ACC112 (cell line): Measurements from ENCODE around the gene NEU2.

Experiments used
- H2AFZ ChIP-seq: fragments of 200-600 bp; sonication (generic); one replicate; pipeline ENCODE4 v1.6.0; 2017; ENCODE audit warnings: antibody characterized with exemption, low read length; ENCODE audit not compliant: unreplicated experiment
- H3K27ac ChIP-seq: fragments of 200-600 bp; sonication (generic); 2 replicates; pipeline ENCODE4 v1.5.1; 2014; ENCODE audit warnings: low read depth, mild to moderate bottlenecking, antibody characterized with exemption, low read length, moderate library complexity
- H3K27me3 ChIP-seq: fragments of 200-600 bp; sonication (generic); 2 replicates; pipeline ENCODE4 v1.6.1; 2014; ENCODE audit warnings: mild to moderate bottlenecking, antibody characterized with exemption, low read length, moderate library complexity, mixed read lengths; ENCODE audit not compliant: insufficient read depth
- H3K36me3 ChIP-seq: fragments of 200-600 bp; sonication (generic); 2 replicates; pipeline ENCODE4 v1.6.1; 2016; ENCODE audit warnings: mild to moderate bottlenecking, antibody characterized with exemption, low read length, moderate library complexity, mixed read lengths; ENCODE audit not compliant: insufficient read depth
- H3K4me1 ChIP-seq: fragments of 200-600 bp; sonication (generic); one replicate; pipeline ENCODE4 v1.6.1; 2016; ENCODE audit warnings: low read length, mixed read lengths; ENCODE audit not compliant: insufficient read depth, unreplicated experiment, control insufficient read depth
- H3K4me3 ChIP-seq: fragments of 200-600 bp; sonication (generic); 2 replicates; pipeline ENCODE4 v1.5.1; 2014; ENCODE audit warnings: mild to moderate bottlenecking, low read depth, low read length
- H3K79me2 ChIP-seq: fragments of 200-600 bp; sonication (generic); one replicate; pipeline ENCODE4 v1.6.0; 2016; ENCODE audit warnings: low read length; ENCODE audit not compliant: control insufficient read depth, unreplicated experiment, insufficient read depth

The NEU2 gene

DNA sequence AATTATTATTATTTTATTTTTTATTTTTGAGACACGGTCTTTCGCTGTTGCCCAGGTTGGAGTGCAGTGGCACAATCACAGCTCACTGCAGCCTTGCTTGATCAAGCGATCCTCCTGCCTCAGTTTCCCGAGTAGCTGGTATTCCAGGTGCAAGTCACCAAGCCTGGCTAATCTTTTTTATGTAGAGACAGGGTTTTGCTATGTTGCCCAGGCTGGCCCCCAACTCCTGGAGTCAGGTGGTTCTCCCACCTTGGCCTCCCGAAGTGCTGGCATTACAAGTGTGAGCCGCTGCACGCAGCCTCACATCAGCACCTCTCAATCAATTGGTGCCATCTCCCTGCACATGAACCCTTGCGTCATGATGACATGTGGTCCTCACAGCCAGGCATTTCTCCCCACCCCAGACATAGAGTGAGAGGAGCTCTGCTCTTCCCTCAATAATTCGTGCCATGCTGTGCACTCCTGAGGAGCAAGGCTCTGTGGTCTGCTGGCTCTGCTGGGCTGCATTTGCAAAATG, 33.5 kb downstream of the NEU2 start:
- Histone ChIP-seq H3K4me3 (no peak overlapping the region), H3K36me3 (no peaks in the 10 kb centered on the region), H3K4me1 (no peaks in the 10 kb centered on the region), H3K27ac (no peak overlapping the region), H3K27me3 (no peaks in the 10 kb centered on the region; the same call in 1 of the 2 replicates), H3K79me2 (no peaks in the 10 kb centered on the region), H2AFZ (no peak overlapping the region)

DNA sequence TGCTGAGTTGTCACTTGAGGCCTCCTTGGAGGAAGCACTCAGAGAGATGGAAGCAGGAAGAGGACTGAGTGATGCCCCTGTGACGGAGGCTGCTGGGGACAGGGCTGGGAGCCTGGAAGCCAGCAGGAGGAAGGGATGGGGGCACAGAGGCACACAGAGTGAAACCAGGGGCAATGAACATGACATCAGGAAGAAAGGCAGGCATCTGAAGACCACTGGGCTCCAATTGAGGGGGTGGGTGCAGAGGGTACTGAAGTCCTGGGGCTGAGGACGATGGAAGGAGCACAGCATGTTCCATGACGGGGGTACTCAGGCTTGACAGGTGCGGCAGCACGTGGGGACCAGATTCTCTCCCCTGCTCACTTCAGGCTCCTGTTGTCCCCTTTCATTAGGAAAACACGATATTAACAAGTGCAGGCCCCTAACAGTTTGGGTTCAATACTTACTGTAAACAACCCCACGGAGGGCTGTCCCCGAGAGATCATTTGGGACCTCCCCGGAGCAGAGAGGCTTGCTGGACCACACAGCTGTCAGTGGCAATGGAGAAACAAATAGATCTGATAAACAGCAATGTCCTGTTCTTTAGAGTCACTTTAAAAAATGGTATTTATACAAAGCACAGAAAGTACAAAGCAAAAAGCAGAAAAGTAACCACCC, 36.4 kb downstream of the NEU2 start:
- Histone ChIP-seq H3K4me1 (no peaks in the 10 kb centered on the region), H3K4me3 (no peak overlapping the region), H3K27ac (no peak overlapping the region), H3K36me3 (no peaks in the 10 kb centered on the region), H3K79me2 (no peaks in the 10 kb centered on the region), H3K27me3 (peaks cover 11% of the 10 kb centered on the region), H2AFZ (no peak overlapping the region)

DNA sequence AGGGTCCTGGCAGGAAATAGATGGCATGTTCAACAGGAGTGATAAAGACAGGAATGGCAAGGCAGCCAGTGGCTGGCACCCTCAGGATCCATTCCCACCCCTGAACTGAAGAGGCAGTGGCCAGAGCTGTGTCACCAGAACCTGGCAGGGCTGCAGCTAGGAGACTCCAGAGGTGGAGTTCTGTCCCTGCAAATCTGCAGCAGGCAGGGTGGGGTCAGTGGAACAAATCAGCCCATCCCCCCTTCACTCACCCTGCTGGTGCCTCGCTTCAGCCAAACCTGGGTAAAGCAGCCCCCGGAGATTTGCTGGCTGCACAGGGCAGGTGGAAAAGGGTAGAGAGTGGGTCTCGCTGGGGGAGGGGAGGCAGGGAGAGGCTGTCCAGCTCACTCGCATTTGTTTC, 40.4 kb downstream of the NEU2 start:
- Histone ChIP-seq H3K27ac (no peak overlapping the region), H3K4me1 (no peaks in the 10 kb centered on the region)

DNA sequence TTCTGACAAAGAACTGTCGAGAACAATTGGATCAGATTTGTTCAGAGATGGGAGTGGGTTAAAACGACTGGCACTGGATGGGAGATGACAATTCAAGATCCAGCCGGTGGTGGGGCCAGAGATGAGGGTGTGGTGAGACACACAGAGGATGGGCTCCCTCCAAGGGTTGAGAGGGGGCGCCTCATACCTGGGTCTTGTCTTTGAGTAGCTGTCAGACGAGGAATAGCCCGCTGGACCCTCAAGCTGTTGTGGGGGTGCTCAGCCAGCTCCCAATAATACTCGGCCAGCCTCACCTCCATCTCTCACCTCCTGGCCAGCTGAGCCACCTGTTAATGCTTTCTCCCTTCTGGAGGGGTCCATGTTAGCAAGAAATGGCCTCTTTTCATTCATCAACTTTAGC, 41.6 kb downstream of the NEU2 start:
- no peaks in the 10 kb centered on the region for H3K4me1 ChIP-seq
- no peak overlapping the region for H3K4me3 ChIP-seq
- H2AFZ ChIP-seq, result no peak overlapping the region
- H3K27ac ChIP-seq, result no peak overlapping the region
- no peaks in the 10 kb centered on the region for H3K36me3 ChIP-seq
- H3K79me2 ChIP-seq, result no peaks in the 10 kb centered on the region
- peaks cover 40% of the 10 kb centered on the region for H3K27me3 ChIP-seq

More for the DNA sequence above, 40.4 kb downstream of the NEU2 start:
- no peak overlapping the region for H2AFZ ChIP-seq
- H3K27me3 ChIP-seq, result peaks cover 40% of the 10 kb centered on the region
- H3K79me2 ChIP-seq, result no peaks in the 10 kb centered on the region
- H3K36me3 ChIP-seq, result no peaks in the 10 kb centered on the region
- no peak overlapping the region for H3K4me3 ChIP-seq

DNA sequence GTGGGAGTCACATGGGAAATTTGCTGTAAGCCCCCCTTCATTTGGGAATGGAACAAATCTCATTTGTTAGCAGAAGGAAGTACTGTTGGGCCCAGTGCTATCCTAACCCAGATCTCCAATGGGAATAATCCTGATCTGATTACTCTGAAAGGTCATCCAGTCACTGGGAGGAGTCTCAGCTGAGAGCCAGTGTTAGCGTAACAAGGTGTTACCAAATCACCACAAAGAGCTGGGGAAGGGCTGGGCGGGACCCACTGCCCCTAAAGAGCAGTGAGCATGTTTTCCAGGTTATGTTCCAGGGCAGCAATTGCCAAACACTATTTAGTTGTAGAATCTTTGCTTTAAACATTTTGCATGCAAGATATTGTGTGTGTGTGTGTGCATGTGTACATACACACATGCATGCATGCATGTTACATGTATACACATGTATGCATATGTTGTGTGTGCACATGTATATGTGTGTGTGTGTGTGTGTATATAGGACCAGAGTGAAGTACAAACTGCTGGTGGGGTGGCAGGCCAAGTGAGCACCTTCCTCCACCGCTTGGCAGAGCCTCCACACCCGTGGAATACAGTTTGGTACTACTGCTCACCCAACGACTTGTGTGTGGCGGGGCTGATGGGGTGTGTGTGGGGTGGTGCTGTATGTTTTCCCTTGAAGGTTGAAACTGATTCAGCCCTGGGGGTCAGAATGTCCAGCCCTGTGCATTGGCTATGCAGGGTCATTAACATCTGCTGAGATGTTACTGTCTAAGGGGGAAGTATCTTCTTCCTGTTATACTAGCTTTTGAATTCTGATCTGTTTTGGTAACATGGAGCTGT, 42.9 kb downstream of the NEU2 start:
- Histone ChIP-seq H3K36me3 (no peaks in the 10 kb centered on the region), H3K27ac (no peak overlapping the region), H3K4me3 (no peak overlapping the region), H3K4me1 (no peaks in the 10 kb centered on the region), H3K79me2 (no peaks in the 10 kb centered on the region), H2AFZ (no peak overlapping the region), H3K27me3 (peaks cover 40% of the 10 kb centered on the region)

DNA sequence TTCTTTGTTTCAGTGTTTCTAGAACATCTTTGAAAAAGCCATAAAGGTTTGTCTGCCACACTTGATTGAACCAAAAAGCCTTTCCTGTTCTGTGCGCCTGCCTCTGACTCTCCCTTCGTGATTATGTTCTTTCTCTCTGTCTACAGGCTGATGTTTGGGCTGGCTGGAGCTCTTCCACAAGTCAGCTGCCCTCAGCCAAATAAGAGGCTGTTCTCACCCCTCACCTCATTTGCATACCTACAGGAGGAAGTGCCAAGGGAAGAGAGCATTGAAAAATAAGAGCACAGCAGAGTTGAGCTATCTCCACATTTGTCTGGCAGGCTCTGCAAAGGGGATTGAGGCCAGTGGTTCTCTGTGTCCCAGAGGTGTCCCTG, 43.5 kb downstream of the NEU2 start:
- Histone ChIP-seq H3K36me3 (no peaks in the 10 kb centered on the region), H3K79me2 (no peaks in the 10 kb centered on the region), H2AFZ (no peak overlapping the region), H3K27me3 (peaks cover 43% of the 10 kb centered on the region), H3K4me1 (no peaks in the 10 kb centered on the region), H3K4me3 (no peak overlapping the region), H3K27ac (no peak overlapping the region)

DNA sequence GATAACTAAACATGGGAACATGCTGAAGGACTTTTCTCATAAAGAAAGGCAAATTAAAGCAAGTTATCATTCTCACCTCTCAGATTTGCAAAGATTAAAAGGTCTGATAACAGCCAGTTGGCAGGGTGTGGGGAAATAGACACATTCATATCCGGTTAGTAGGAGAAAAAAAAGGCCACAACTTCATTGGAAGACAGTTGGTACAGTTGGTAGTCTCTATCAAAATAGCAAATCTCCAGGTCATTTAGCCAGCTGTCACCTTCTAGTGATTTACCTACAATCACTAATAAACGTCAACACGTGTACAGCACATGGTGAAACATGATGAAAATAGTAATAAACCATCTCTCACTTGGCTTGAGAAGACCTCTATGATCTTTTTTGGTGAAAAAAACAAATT, 44.3 kb downstream of the NEU2 start:
- Histone ChIP-seq H3K79me2 (no peaks in the 10 kb centered on the region), H3K27ac (no peak overlapping the region), H3K36me3 (no peaks in the 10 kb centered on the region), H3K4me3 (no peak overlapping the region), H2AFZ (no peak overlapping the region), H3K4me1 (no peaks in the 10 kb centered on the region), H3K27me3 (peaks cover 43% of the 10 kb centered on the region)

DNA sequence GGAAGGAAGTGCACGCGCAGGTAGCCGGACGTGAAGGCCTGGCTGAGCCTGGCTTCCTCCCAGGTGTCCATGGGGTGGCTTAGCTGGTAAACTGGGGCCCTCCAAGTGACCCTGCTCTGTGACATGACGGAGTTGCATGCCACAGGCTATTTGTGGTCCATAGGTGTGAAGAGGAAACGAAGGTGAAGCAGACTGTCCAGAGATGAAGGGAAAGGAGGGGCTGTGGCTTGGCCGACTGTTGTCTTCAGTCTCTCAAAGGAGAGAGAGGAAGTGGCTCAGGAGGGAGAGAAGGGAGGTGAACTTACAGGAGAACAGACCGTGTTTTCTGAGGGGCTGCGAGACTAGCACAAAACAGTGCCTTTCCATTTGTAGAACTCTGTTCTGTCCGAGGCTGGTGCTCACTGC, 47.0 kb downstream of the NEU2 start:
- Histone ChIP-seq H3K36me3 (no peaks in the 10 kb centered on the region), H3K4me1 (no peaks in the 10 kb centered on the region), H2AFZ (no peak overlapping the region), H3K27ac (no peak overlapping the region), H3K27me3 (peaks cover 35% of the 10 kb centered on the region), H3K79me2 (no peaks in the 10 kb centered on the region), H3K4me3 (no peak overlapping the region)

DNA sequence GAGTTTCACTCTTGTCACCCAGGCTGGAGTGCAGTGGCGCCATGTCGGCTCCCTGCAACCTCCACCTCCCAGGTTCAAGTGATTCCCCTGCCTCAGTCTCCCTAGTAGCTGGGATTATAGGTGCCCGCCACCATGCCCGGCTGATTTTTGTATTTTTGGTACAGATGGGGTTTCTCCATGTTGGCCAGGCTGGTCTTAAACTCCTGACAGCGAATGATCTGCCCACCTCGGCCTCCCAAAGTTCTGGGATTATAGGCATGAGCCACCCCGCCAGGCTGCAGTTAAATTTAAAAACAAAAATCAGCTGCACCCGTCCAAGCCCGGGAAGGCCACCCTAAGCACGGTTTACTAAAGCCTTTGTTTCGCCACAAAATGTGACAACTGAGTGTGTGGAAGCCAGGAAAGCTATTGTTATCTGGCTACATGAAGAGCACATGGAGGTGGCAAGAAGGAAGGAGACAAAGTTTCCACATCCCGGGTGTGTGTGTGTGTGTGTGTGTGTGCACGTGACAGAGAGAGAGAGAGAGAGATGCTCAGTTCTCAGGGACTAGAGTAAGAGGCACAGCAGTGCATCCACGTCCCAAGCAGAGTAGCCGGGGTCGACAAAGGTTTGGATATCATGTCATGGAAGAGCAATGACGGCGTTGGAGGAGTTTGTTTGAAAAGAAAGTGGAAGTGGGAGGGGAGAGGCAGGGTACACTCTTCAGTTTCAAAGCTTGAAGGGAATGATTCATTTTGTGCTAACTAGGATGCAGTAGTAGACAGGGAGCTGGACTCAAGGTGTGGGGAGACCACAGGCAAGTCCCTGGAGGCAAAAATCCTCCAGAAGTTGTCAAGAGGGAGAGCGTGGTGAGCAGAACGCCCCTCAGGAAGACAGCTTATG, 47.7 kb downstream of the NEU2 start:
- no peak overlapping the region for H3K27ac ChIP-seq
- H3K79me2 ChIP-seq, result no peaks in the 10 kb centered on the region
- no peak overlapping the region for H2AFZ ChIP-seq
- H3K4me1 ChIP-seq, result no peaks in the 10 kb centered on the region
- H3K4me3 ChIP-seq, result no peak overlapping the region
- H3K27me3 ChIP-seq, result peaks cover 28% of the 10 kb centered on the region
- H3K36me3 ChIP-seq, result no peaks in the 10 kb centered on the region

DNA sequence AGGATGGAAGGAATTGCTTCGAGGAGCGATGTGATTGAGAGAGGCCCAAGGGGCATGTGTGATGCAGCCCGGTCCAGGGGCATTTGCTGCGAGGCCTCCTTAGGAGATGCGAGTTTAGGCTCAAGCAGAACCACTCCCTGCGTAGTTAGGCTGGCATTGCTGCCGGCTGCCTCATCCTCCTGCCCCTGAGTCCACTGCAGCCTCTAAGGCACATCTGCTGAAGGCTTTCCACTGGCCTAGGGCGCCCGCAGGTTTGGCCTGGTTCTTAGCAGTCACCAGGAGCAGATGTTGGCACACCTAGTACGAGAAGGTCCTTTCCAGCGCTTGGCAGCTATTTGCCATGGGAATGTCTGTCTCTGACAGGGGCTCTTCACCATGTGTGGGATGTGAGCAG, 48.4 kb downstream of the NEU2 start:
- Histone ChIP-seq H2AFZ (no peak overlapping the region), H3K27ac (no peak overlapping the region), H3K79me2 (no peaks in the 10 kb centered on the region), H3K4me1 (no peaks in the 10 kb centered on the region), H3K36me3 (no peaks in the 10 kb centered on the region), H3K4me3 (no peak overlapping the region), H3K27me3 (peaks cover 27% of the 10 kb centered on the region)
